HG02973 (cell line): ENCODE data around the gene NOX5.

Experiments used
- ATAC-seq: cut with Tn5 transposase; IDR thresholded peaks from one replicate; pipeline ENCODE4 v1.9.1; 2021; ENCODE audit warnings: moderate library complexity; ENCODE audit not compliant: unreplicated experiment

The NOX5 gene

GRCh38 chr15:69096626-69097025 is 82.1 kb downstream of the NOX5 start:
- no peak for ATAC-seq

GRCh38 chr15:69098771-69099170 is 84.3 kb downstream of the NOX5 start:
- ATAC-seq, result no peak

- ATAC-seq, result no peak
Observed at GRCh38 chr15:69099941-69100340, 85.4 kb downstream of the NOX5 start.

GRCh38 chr15:69100821-69101220 is 86.3 kb downstream of the NOX5 start:
- no peak for ATAC-seq

GRCh38 chr15:69104050-69104750 is 89.7 kb downstream of the NOX5 start:
- no peak for ATAC-seq

GRCh38 chr15:69105451-69105985 is 91.0 kb downstream of the NOX5 start:
- ATAC-seq, result no peak

- ATAC-seq, result no peak
Observed at GRCh38 chr15:69107025-69107620, 92.6 kb downstream of the NOX5 start.
